ENCODE data around the gene C7orf25.

Gene C7orf25

DNA sequence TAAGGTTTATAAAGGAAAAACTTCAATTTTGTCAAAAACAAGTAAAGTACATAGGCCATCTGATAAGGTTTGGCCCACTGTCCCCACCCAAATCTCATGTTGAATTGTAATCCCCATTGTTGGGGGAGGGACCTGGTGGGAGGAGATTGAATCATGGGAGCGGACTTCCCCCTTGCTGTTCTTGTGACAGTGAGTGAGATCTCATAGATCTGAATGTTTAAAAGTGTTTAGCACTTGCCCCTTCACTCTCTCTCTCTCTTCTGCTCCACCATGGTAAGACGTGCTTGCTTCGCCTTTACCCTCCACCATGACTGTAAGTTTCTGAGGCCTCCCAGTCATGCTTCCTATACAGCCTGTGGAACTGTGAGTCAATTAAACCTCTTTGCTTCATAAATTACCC, 38.5 kb upstream of the C7orf25 start:
- POLR2A ChIA-PET = no interaction called here
- Histone ChIP-seq H3K4me3 (ENCODE audit: low read depth, low read length) (no peak overlapping the region), H3K9me3 (ENCODE audit: control insufficient read depth, insufficient read depth, low read depth, low read length) (no peaks in the 10 kb centered on the region), H3K27ac (ENCODE audit: extremely low read depth, low read depth, low read length) (no peak overlapping the region), H3K4me1 (ENCODE audit: control insufficient read depth, insufficient read depth, low read length) (no peaks in the 10 kb centered on the region), H3K36me3 (ENCODE audit: control insufficient read depth in 2 of 2, insufficient read depth in 1 of 2, low read length in 2 of 2) (no peaks in the 10 kb centered on the region)
- CTCF ChIA-PET = interaction anchor here (1.4 kb wide), 1 partner anchor 9 kb away, joined by 5 read pairs; no protein-coding TSS in a partner anchor
- TF ChIP-seq, protein P1, sequence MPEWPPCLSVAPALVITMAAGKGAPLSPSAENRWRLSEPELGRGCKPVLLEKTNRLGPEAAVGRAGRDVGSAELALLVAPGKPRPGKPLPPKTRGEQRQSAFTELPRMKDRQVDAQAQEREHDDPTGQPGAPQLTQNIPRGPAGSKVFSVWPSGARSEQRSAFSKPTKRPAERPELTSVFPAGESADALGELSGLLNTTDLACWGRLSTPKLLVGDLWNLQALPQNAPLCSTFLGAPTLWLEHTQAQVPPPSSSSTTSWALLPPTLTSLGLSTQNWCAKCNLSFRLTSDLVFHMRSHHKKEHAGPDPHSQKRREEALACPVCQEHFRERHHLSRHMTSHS (tag by site-specific recombination; IDR thresholded peaks at IDR 0.05) = no peak
- TF ChIP-seq ZNF514 (tag by site-specific recombination; IDR thresholded peaks at IDR 0.05) (no peak), ZFP3 (tag by site-specific recombination; IDR thresholded peaks at IDR 0.05; ENCODE audit: low read depth) (no peak), SP7 (tag by site-specific recombination; IDR thresholded peaks at IDR 0.05) (no peak), ZNF76 (tag by site-specific recombination; IDR thresholded peaks at IDR 0.05; ENCODE audit: borderline replicate concordance, low read depth) (no peak), HOXD13 (CRISPR knock-in tag; IDR thresholded peaks at IDR 0.05; ENCODE audit: borderline replicate concordance) (no peak), ZNF449 (tag by site-specific recombination; IDR thresholded peaks at IDR 0.05) (no peak), ZNF132 (tag by site-specific recombination; IDR thresholded peaks at IDR 0.05; ENCODE audit: borderline replicate concordance) (no peak), ZFP37 (tag by site-specific recombination; IDR thresholded peaks at IDR 0.05) (no peak), ZNF404 (tag by site-specific recombination; IDR thresholded peaks at IDR 0.05) (no peak), ZNF266 (tag by site-specific recombination; IDR thresholded peaks at IDR 0.05; ENCODE audit: low read depth) (no peak), ZNF791 (tag by site-specific recombination; IDR thresholded peaks at IDR 0.05) (no peak), MZF1 (tag by site-specific recombination; IDR thresholded peaks at IDR 0.05; ENCODE audit: borderline replicate concordance) (no peak), ZNF580 (tag by site-specific recombination; IDR thresholded peaks at IDR 0.05) (no peak), ZNF777 (tag by site-specific recombination; IDR thresholded peaks at IDR 0.05; ENCODE audit: borderline replicate concordance) (no peak), ZNF19 (tag by site-specific recombination; IDR thresholded peaks at IDR 0.05; ENCODE audit: low read depth) (no peak)
- TF ChIP-seq, protein P2, sequence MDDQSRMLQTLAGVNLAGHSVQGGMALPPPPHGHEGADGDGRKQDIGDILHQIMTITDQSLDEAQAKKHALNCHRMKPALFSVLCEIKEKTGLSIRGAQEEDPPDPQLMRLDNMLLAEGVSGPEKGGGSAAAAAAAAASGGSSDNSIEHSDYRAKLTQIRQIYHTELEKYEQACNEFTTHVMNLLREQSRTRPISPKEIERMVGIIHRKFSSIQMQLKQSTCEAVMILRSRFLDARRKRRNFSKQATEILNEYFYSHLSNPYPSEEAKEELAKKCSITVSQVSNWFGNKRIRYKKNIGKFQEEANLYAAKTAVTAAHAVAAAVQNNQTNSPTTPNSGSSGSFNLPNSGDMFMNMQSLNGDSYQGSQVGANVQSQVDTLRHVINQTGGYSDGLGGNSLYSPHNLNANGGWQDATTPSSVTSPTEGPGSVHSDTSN (CRISPR knock-in tag; IDR thresholded peaks at IDR 0.05) = no peak
- TF ChIP-seq, protein P3, sequence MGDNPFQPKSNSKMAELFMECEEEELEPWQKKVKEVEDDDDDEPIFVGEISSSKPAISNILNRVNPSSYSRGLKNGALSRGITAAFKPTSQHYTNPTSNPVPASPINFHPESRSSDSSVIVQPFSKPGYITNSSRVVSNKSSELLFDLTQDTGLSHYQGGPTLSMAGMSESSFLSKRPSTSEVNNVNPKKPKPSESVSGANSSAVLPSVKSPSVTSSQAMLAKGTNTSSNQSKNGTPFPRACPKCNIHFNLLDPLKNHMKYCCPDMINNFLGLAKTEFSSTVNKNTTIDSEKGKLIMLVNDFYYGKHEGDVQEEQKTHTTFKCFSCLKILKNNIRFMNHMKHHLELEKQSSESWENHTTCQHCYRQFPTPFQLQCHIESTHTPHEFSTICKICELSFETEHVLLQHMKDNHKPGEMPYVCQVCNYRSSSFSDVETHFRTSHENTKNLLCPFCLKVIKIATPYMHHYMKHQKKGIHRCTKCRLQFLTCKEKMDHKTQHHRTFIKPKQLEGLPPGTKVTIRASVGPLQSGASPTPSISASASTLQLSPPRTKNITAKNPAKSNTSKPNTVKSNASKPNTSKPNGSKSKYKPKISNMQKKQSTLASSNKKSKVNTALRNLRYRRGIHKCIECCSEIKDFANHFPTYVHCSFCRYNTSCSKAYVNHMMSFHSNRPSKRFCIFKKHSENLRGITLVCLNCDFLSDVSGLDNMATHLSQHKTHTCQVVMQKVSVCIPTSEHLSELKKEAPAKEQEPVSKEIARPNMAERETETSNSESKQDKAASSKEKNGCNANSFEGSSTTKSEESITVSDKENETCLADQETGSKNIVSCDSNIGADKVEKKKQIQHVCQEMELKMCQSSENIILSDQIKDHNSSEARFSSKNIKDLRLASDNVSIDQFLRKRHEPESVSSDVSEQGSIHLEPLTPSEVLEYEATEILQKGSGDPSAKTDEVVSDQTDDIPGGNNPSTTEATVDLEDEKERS (tag by site-specific recombination; IDR thresholded peaks at IDR 0.05) = no peak
- TF ChIP-seq, protein P4, sequence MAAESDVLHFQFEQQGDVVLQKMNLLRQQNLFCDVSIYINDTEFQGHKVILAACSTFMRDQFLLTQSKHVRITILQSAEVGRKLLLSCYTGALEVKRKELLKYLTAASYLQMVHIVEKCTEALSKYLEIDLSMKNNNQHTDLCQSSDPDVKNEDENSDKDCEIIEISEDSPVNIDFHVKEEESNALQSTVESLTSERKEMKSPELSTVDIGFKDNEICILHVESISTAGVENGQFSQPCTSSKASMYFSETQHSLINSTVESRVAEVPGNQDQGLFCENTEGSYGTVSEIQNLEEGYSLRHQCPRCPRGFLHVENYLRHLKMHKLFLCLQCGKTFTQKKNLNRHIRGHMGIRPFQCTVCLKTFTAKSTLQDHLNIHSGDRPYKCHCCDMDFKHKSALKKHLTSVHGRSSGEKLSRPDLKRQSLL (tag by site-specific recombination; IDR thresholded peaks at IDR 0.05) = no peak
- TF ChIP-seq, protein P5, sequence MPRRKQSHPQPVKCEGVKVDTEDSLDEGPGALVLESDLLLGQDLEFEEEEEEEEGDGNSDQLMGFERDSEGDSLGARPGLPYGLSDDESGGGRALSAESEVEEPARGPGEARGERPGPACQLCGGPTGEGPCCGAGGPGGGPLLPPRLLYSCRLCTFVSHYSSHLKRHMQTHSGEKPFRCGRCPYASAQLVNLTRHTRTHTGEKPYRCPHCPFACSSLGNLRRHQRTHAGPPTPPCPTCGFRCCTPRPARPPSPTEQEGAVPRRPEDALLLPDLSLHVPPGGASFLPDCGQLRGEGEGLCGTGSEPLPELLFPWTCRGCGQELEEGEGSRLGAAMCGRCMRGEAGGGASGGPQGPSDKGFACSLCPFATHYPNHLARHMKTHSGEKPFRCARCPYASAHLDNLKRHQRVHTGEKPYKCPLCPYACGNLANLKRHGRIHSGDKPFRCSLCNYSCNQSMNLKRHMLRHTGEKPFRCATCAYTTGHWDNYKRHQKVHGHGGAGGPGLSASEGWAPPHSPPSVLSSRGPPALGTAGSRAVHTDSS (tag by site-specific recombination; IDR thresholded peaks at IDR 0.05) = no peak
